Neural cell (in vitro differentiated cells): ENCODE results near the gene KIF12. TPM values are rescaled to one million over a fixed set of nuclear protein-coding genes. Genes with fewer than 3 reads are reported as not detected.

Source experiments
- H2AFZ ChIP-seq: fragments of 200-600, 300-800 bp; sonication (generic), shearing (Covaris generic); 2 replicates; pipeline ENCODE4 v1.6.0; 2014; ENCODE audit warnings: low read depth, mild to moderate bottlenecking, antibody characterized with exemption, low read length, moderate library complexity
- H3F3A ChIP-seq: fragments of 200-600 bp; shearing (Covaris generic); 2 replicates; pipeline ENCODE4 v1.6.1; 2016; ENCODE audit warnings: mild to moderate bottlenecking, moderate library complexity, mixed read lengths, antibody characterized with exemption, low read length; ENCODE audit not compliant: insufficient read depth, poor library complexity, severe bottlenecking
- H3K27ac ChIP-seq: fragments of 200-600, 300-800 bp; sonication (generic), shearing (Covaris generic); 2 replicates; pipeline ENCODE4 v1.5.1; 2014; ENCODE audit warnings: mild to moderate bottlenecking, low read length, moderate library complexity
- H3K27me3 ChIP-seq: fragments of 300-800, 200-600 bp; sonication (generic), shearing (Covaris generic); 2 replicates; pipeline ENCODE4 v1.6.0; 2014; ENCODE audit warnings: mild to moderate bottlenecking, low read depth, low read length, moderate library complexity; ENCODE audit not compliant: insufficient read depth
- H3K36me3 ChIP-seq: fragments of 300-800, 200-600 bp; sonication (generic), shearing (Covaris generic); 2 replicates; pipeline ENCODE4 v1.5.1; 2014; ENCODE audit warnings: mild to moderate bottlenecking, antibody characterized with exemption, low read length, moderate library complexity; ENCODE audit not compliant: insufficient read depth
- H3K4me2 ChIP-seq: fragments of 300-800, 200-600 bp; sonication (generic), shearing (Covaris generic); 2 replicates; pipeline ENCODE4 v1.6.0; 2014; ENCODE audit warnings: mild to moderate bottlenecking, low read length
- H3K4me3 ChIP-seq: fragments of 300-800, 200-600 bp; sonication (generic), shearing (Covaris generic); 2 replicates; pipeline ENCODE4 v1.5.1; 2014; ENCODE audit warnings: mild to moderate bottlenecking, low read length, moderate library complexity
- H3K79me2 ChIP-seq: fragments of 200-600 bp; shearing (Covaris generic); replicated peaks from 2 replicates; pipeline ENCODE4 v1.6.0; 2014; ENCODE audit warnings: mild to moderate bottlenecking, low read length, moderate library complexity; ENCODE audit not compliant: insufficient read depth
- H3K9ac ChIP-seq: fragments of 300-800, 200-600 bp; sonication (generic), shearing (Covaris generic); 2 replicates; pipeline ENCODE4 v1.6.1; 2016; ENCODE audit warnings: mild to moderate bottlenecking, low read length, mixed read lengths
- H3K9me2 ChIP-seq: fragments of 200-600 bp; shearing (Covaris generic); 2 replicates; pipeline ENCODE4 v1.6.1; 2016; ENCODE audit warnings: mild to moderate bottlenecking, low read length, mixed read lengths; ENCODE audit not compliant: insufficient read depth
- H3K9me3 ChIP-seq: fragments of 200-600, 300-800 bp; sonication (generic), shearing (Covaris generic); 2 replicates; pipeline ENCODE4 v1.6.1; 2016; ENCODE audit warnings: mild to moderate bottlenecking, mixed run types, low read length, moderate library complexity, mixed read lengths
- H4K20me1 ChIP-seq: fragments of 200-600 bp; shearing (Covaris generic); 2 replicates; pipeline ENCODE4 v1.6.1; 2016; ENCODE audit warnings: mild to moderate bottlenecking, mixed run types; ENCODE audit not compliant: insufficient read depth
- EP300 ChIP-seq: fragments of 450-650 bp; conservative IDR thresholded peaks from 2 replicates; pipeline ENCODE4 v1.6.1; 2014; ENCODE audit warnings: antibody characterized with exemption, mild to moderate bottlenecking, moderate library complexity; ENCODE audit not compliant: poor library complexity, severe bottlenecking
- EZH2 ChIP-seq: fragments of 200-600, 300-800 bp; shearing (Covaris generic), sonication (generic); IDR thresholded peaks from 2 replicates; pipeline ENCODE4 v1.6.1; 2014; ENCODE audit warnings: antibody characterized with exemption, low read length, borderline replicate concordance, mild to moderate bottlenecking; ENCODE audit not compliant: insufficient read depth, poor library complexity, severe bottlenecking
- MXI1 ChIP-seq: fragments of 450-650 bp; conservative IDR thresholded peaks from 2 replicates; pipeline ENCODE4 v1.6.1; 2014; ENCODE audit warnings: antibody characterized with exemption, mild to moderate bottlenecking; ENCODE audit not compliant: poor library complexity, severe bottlenecking
- POLR2AphosphoS5 ChIP-seq: IDR thresholded peaks from 2 replicates; pipeline ENCODE4 v1.6.1; 2012
- RAD21 ChIP-seq: fragments of 450-650 bp; conservative IDR thresholded peaks from 2 replicates; pipeline ENCODE4 v1.6.1; 2014; ENCODE audit warnings: antibody characterized with exemption, mild to moderate bottlenecking, moderate library complexity
- REST ChIP-seq: IDR thresholded peaks from 2 replicates; pipeline ENCODE4 v1.6.1; 2012; ENCODE audit warnings: borderline replicate concordance
- TAF1 ChIP-seq: IDR thresholded peaks from 2 replicates; pipeline ENCODE4 v1.6.1; 2012; ENCODE audit warnings: low read depth
- polyA plus RNA-seq: library from polyadenylated mRNA; depleted of rRNA; stranded (reverse); fragments of >200 nt; gene quantifications from 2 replicates; pipeline ENCODE4 v1.2.3, GENCODE V29; 2014
- TF ChIP-seq, protein P1 (sequence below): fragments of 450-650 bp; IDR thresholded peaks from 2 replicates; pipeline ENCODE4 v1.5.1; 2014; ENCODE audit warnings: antibody characterized with exemption, mild to moderate bottlenecking, moderate library complexity; ENCODE audit not compliant: poor library complexity, severe bottlenecking

The KIF12 gene
- polyA plus RNA-seq, 1 donor from 2014 or later = not detected

- Histone ChIP-seq H3K9me3 (no peaks in the 10 kb centered on the region), H3F3A (no peaks in the 10 kb centered on the region), H2AFZ (no peak overlapping the region), H3K79me2 (no peaks in the 10 kb centered on the region), H3K36me3 (no peaks in the 10 kb centered on the region), H3K9me2 (no peaks in the 10 kb centered on the region), H3K4me2 (no peak overlapping the region), H3K27ac (no peak overlapping the region), H4K20me1 (no peaks in the 10 kb centered on the region), H3K4me3 (no peak overlapping the region), H3K27me3 (no peaks in the 10 kb centered on the region), H3K9ac (no peak overlapping the region)
- TF ChIP-seq POLR2AphosphoS5 = no peak
- no peak for TF ChIP-seq EP300
- TF ChIP-seq REST = no peak
- TF ChIP-seq RAD21 = no peak
- no peak for TF ChIP-seq TAF1
- TF ChIP-seq, protein P1, sequence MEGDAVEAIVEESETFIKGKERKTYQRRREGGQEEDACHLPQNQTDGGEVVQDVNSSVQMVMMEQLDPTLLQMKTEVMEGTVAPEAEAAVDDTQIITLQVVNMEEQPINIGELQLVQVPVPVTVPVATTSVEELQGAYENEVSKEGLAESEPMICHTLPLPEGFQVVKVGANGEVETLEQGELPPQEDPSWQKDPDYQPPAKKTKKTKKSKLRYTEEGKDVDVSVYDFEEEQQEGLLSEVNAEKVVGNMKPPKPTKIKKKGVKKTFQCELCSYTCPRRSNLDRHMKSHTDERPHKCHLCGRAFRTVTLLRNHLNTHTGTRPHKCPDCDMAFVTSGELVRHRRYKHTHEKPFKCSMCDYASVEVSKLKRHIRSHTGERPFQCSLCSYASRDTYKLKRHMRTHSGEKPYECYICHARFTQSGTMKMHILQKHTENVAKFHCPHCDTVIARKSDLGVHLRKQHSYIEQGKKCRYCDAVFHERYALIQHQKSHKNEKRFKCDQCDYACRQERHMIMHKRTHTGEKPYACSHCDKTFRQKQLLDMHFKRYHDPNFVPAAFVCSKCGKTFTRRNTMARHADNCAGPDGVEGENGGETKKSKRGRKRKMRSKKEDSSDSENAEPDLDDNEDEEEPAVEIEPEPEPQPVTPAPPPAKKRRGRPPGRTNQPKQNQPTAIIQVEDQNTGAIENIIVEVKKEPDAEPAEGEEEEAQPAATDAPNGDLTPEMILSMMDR = no peak
- no peak for TF ChIP-seq MXI1
- no peak for TF ChIP-seq EZH2
Observed at GRCh38 chr9:114126247-114127060, 27.4 kb upstream of the KIF12 start.

- no peaks in the 10 kb centered on the region for H3K79me2 ChIP-seq
Observed at GRCh38 chr9:114125476-114126013, 26.5 kb upstream of the KIF12 start.

More at GRCh38 chr9:114125476-114126013, 26.5 kb upstream of the KIF12 start:
- Histone ChIP-seq H3K4me2 (no peak overlapping the region), H3K27me3 (no peaks in the 10 kb centered on the region), H3K9me2 (no peaks in the 10 kb centered on the region), H3K27ac (no peak overlapping the region), H3K4me3 (no peak overlapping the region), H3F3A (no peaks in the 10 kb centered on the region), H3K9me3 (no peaks in the 10 kb centered on the region), H2AFZ (no peak overlapping the region), H4K20me1 (no peaks in the 10 kb centered on the region), H3K36me3 (no peaks in the 10 kb centered on the region), H3K9ac (no peak overlapping the region)
- TF ChIP-seq TAF1 = no peak
- TF ChIP-seq, protein P1 = no peak
